ENCODE measurements around the gene SERP2. TPM values are rescaled to one million over a fixed set of nuclear protein-coding genes. Genes with fewer than 3 reads are reported as not detected.

The SERP2 gene
- polyA plus RNA-seq, 1 donor from 2014 or later: 15.4 TPM

DNA sequence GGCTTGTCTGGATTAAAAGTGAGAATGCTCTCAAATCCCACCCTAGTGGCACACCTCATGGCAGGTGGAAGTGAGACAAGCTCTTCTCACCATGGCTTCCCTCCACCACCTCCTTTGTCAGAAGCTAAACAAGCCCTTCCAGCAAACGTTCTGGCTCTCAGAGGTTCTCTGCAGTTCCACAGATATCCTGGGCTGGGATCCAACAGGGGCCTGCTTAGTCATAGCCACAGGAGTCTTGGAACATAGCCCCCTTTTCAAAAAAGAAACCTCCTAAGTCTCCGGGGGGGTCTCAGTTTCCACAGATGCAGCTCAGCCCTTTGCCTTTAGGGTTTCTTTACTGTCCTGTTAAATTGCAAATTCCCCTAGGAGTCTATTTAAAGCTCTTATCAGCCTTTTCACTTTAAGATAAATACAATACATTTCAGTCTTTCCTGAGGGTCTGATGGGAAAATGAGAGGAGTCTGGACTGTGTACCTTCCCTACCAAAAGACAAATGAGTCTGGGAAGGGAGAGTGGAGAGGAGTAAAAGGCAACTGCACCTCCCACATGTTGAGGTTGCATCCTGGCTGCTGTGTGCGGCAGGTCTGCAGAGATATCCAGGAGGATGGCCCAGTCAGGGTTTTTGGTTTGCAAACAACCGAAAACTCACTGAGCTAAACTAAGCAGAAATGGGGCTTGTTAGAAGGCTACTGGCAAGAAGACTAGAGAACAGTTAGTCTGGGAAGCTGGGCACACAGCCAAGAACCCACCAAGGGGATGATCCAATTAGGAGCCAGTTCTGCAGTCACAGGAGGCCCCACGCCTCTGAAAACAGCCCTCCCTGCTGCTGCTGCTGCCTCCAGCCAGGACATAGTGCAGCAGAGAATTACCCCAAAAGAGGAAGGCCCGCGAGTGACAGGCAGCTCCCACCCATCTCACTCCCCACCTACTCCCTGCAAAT, 41.4 kb upstream of the SERP2 start:
- H3K9ac ChIP-seq (ENCODE audit: low read length): no peak overlapping the region
- H4K20me1 ChIP-seq (ENCODE audit: insufficient read depth): no peaks in the 10 kb centered on the region
- H3F3A ChIP-seq (ENCODE audit: insufficient read depth, low read length, poor library complexity, severe bottlenecking): no peaks in the 10 kb centered on the region
- H3K4me3 ChIP-seq (ENCODE audit: low read length): no peak overlapping the region
- TF ChIP-seq EP300 (conservative IDR thresholded peaks at IDR 0.05; ENCODE audit: poor library complexity, severe bottlenecking): no peak
- no peak for TF ChIP-seq POLR2AphosphoS5 (IDR thresholded peaks at IDR 0.05)
- no peak for TF ChIP-seq SMC3 (conservative IDR thresholded peaks at IDR 0.05; ENCODE audit: poor library complexity)
- TF ChIP-seq EZH2 (IDR thresholded peaks at IDR 0.05; ENCODE audit: borderline replicate concordance, insufficient read depth, low read length, poor library complexity, severe bottlenecking): no peak
- TF ChIP-seq, protein P1, sequence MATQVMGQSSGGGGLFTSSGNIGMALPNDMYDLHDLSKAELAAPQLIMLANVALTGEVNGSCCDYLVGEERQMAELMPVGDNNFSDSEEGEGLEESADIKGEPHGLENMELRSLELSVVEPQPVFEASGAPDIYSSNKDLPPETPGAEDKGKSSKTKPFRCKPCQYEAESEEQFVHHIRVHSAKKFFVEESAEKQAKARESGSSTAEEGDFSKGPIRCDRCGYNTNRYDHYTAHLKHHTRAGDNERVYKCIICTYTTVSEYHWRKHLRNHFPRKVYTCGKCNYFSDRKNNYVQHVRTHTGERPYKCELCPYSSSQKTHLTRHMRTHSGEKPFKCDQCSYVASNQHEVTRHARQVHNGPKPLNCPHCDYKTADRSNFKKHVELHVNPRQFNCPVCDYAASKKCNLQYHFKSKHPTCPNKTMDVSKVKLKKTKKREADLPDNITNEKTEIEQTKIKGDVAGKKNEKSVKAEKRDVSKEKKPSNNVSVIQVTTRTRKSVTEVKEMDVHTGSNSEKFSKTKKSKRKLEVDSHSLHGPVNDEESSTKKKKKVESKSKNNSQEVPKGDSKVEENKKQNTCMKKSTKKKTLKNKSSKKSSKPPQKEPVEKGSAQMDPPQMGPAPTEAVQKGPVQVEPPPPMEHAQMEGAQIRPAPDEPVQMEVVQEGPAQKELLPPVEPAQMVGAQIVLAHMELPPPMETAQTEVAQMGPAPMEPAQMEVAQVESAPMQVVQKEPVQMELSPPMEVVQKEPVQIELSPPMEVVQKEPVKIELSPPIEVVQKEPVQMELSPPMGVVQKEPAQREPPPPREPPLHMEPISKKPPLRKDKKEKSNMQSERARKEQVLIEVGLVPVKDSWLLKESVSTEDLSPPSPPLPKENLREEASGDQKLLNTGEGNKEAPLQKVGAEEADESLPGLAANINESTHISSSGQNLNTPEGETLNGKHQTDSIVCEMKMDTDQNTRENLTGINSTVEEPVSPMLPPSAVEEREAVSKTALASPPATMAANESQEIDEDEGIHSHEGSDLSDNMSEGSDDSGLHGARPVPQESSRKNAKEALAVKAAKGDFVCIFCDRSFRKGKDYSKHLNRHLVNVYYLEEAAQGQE (IDR thresholded peaks at IDR 0.05; ENCODE audit: borderline replicate concordance): no peak
- no peak for TF ChIP-seq TAF1 (IDR thresholded peaks at IDR 0.05; ENCODE audit: low read depth)
- TF ChIP-seq, protein P2, sequence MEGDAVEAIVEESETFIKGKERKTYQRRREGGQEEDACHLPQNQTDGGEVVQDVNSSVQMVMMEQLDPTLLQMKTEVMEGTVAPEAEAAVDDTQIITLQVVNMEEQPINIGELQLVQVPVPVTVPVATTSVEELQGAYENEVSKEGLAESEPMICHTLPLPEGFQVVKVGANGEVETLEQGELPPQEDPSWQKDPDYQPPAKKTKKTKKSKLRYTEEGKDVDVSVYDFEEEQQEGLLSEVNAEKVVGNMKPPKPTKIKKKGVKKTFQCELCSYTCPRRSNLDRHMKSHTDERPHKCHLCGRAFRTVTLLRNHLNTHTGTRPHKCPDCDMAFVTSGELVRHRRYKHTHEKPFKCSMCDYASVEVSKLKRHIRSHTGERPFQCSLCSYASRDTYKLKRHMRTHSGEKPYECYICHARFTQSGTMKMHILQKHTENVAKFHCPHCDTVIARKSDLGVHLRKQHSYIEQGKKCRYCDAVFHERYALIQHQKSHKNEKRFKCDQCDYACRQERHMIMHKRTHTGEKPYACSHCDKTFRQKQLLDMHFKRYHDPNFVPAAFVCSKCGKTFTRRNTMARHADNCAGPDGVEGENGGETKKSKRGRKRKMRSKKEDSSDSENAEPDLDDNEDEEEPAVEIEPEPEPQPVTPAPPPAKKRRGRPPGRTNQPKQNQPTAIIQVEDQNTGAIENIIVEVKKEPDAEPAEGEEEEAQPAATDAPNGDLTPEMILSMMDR (IDR thresholded peaks at IDR 0.05; ENCODE audit: poor library complexity, severe bottlenecking): no peak
- no peak for TF ChIP-seq RAD21 (conservative IDR thresholded peaks at IDR 0.05)
- H3K9me2 ChIP-seq (ENCODE audit: insufficient read depth, low read length): no peaks in the 10 kb centered on the region
- no peaks in the 10 kb centered on the region for H3K9me3 ChIP-seq (ENCODE audit: low read length)
- no peak overlapping the region for H3K4me2 ChIP-seq (ENCODE audit: low read length)
- no peak overlapping the region for H3K27ac ChIP-seq (ENCODE audit: low read length)
- H3K27me3 ChIP-seq (ENCODE audit: insufficient read depth, low read depth, low read length): no peaks in the 10 kb centered on the region
- no peaks in the 10 kb centered on the region for H3K36me3 ChIP-seq (ENCODE audit: insufficient read depth, low read length)
- no peak overlapping the region for H2AFZ ChIP-seq (ENCODE audit: low read depth, low read length)
- H3K79me2 ChIP-seq (replicated peaks; ENCODE audit: insufficient read depth, low read length): no peaks in the 10 kb centered on the region

- no peaks in the 10 kb centered on the region for H3F3A ChIP-seq (ENCODE audit: insufficient read depth, low read length, poor library complexity, severe bottlenecking)
These were observed 39.5 kb upstream of the SERP2 start for GRCh38 chr13:44333950-44334655.

More at GRCh38 chr13:44333950-44334655, 39.5 kb upstream of the SERP2 start:
- Histone ChIP-seq H3K9ac (ENCODE audit: low read length) (no peak overlapping the region), H3K79me2 (replicated peaks; ENCODE audit: insufficient read depth, low read length) (no peaks in the 10 kb centered on the region), H3K4me3 (ENCODE audit: low read length) (no peak overlapping the region), H3K9me2 (ENCODE audit: insufficient read depth, low read length) (no peaks in the 10 kb centered on the region), H3K4me2 (ENCODE audit: low read length) (no peak overlapping the region), H3K36me3 (ENCODE audit: insufficient read depth, low read length) (no peaks in the 10 kb centered on the region), H4K20me1 (ENCODE audit: insufficient read depth) (no peaks in the 10 kb centered on the region), H2AFZ (ENCODE audit: low read depth, low read length) (no peak overlapping the region), H3K9me3 (ENCODE audit: low read length) (no peaks in the 10 kb centered on the region), H3K27ac (ENCODE audit: low read length) (no peak overlapping the region), H3K27me3 (ENCODE audit: insufficient read depth, low read depth, low read length) (no peaks in the 10 kb centered on the region)
- TF ChIP-seq POLR2AphosphoS5 (IDR thresholded peaks at IDR 0.05): no peak

Data from neural cell (in vitro differentiated cells).